Measurements from ENCODE around the gene DDX4.
"Not testable (repeated sequence)": the region's sequence is repeated elsewhere in the genome, so short reads cannot be mapped to it uniquely, and the experiment has no call there.

The DDX4 gene

DNA sequence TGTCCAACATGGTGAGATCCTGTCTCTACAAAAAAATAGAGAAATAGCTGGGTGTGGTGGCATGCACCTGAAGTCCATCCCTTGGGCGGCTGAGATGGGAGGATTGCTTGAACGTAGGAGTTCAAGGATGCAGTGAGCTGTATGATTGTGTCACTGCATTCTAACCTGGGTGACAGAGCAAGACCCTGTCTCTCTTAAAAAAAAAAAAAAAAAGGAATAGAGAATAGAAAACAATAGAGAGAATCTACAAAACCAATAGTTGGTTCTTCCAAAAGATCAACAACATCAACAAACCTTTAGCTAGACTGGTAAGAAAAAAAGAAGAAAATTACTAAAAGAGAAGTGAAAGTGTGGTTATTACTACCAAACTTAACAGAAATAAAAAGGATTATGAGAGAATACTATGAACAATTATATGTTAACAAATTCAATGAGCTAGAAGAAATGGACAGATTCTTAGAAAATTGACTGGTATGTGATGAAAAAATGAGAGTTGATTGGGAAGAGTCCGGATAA, 17.6 kb upstream of the DDX4 start:
- in situ Hi-C loops (cut with HindIII; ENCODE audit: low sequenced_read_pairs), result no loop called here

DNA sequence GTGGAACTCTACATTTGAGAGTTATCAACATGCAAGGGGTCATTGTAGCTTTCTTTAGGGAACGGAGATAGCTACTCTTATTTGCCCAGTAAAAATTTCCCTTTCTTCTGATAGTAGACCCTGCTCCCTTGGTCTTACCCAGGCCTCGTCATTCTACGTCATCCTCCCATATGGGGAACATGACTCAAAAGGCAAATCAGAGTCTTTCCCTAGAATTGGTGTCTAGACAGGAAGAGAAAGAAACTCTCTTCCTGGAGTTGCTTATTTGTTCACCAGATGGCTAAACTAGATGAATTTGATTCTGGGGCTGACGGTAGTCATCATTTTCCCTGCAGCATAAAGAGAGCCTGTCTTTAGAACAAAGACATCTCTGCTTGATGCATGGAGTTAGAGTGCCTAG, 13.6 kb upstream of the DDX4 start:
- in situ Hi-C loops (cut with HindIII; ENCODE audit: low sequenced_read_pairs), result no loop called here

- in situ Hi-C loops (cut with HindIII; ENCODE audit: low sequenced_read_pairs), result no loop called here
These were observed 6.0 kb upstream of the DDX4 start for GRCh38 chr5:55731848-55732247.

GRCh38 chr5:55732585-55732984, 5.3 kb upstream of the DDX4 start:
- in situ Hi-C loops (cut with HindIII; ENCODE audit: low sequenced_read_pairs), result no loop called here

GRCh38 chr5:55734658-55735057, 3.2 kb upstream of the DDX4 start:
- in situ Hi-C loops (cut with HindIII; ENCODE audit: low sequenced_read_pairs), result no loop called here

GRCh38 chr5:55742778-55743177, 4.9 kb downstream of the DDX4 start:
- in situ Hi-C loops (cut with HindIII; ENCODE audit: low sequenced_read_pairs), result no loop called here

DNA sequence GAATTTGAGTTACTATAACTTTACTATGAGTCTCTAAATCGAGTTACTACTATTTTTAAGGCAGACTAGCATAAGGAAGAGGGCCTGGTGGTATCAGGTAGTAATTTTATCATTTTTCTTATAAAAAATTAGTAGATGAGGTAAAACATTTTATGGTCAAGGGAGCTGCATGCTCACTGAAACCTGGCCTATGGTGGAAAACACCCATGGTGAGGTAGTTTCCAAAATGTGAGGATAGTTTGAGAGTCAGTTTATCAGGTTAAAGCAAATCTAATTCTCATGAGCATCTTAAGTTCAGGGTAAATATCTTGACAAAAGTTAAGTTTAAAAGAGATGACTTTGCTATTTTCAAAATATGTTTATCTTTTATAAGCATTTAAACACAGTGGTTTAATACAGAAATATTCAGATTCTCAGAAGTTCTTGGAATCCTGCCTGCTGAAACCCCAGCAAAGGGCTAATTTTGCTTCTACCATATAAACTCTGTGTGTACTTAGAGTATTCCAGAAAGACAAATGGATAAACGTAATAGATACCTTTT, 10.0 kb downstream of the DDX4 start:
- in situ Hi-C loops (cut with HindIII; ENCODE audit: low sequenced_read_pairs), result no loop called here

DNA sequence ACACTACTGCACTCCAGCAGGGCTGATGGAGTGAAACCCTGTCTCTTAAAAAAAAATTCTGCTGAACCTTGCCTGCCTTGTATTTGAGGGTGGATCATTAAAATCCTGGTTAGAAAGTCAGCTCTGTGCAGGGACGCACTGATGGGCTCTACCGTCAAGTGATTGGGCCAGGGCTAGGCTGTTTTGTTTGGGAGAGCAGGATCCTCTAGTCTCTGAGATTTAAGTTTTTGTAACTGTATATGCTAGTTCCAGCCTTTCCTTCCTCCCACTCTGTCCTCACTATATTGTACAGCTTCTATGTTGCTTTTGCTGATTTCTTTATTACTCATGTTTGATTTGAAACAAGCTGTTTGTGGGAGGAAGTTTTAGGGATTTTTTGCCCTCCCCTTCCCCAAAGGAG, 11.5 kb downstream of the DDX4 start:
- in situ Hi-C loops (cut with HindIII; ENCODE audit: low sequenced_read_pairs), result no loop called here

- in situ Hi-C loops (cut with HindIII; ENCODE audit: low sequenced_read_pairs), result no loop called here
These were observed 12.2 kb downstream of the DDX4 start for GRCh38 chr5:55750063-55750462.

DNA sequence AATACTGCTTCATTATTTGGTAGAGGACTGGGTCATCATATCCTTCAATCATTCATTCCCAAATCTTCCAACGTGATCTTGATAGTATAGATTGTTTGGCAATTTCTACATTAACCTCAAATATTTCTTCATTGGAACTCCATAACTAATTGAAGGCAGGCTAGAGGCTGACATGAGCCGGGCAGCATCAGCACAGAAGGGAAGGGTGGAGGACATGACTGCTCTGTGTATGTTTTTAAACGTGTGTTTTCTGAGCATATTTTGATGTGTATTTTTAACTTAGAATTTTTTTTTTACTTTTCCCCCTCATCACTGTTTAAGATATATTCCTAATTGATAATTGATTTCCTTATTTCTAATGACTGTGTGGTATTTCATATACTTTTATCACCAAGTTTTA, 12.6 kb downstream of the DDX4 start:
- in situ Hi-C loops (cut with HindIII; ENCODE audit: low sequenced_read_pairs), result no loop called here

- in situ Hi-C loops (cut with HindIII; ENCODE audit: low sequenced_read_pairs), result no loop called here
These were observed 20.4 kb downstream of the DDX4 start for GRCh38 chr5:55758231-55758630.

- in situ Hi-C loops (cut with HindIII; ENCODE audit: low sequenced_read_pairs), result no loop called here
These were observed 20.9 kb downstream of the DDX4 start for GRCh38 chr5:55758714-55759113.

DNA sequence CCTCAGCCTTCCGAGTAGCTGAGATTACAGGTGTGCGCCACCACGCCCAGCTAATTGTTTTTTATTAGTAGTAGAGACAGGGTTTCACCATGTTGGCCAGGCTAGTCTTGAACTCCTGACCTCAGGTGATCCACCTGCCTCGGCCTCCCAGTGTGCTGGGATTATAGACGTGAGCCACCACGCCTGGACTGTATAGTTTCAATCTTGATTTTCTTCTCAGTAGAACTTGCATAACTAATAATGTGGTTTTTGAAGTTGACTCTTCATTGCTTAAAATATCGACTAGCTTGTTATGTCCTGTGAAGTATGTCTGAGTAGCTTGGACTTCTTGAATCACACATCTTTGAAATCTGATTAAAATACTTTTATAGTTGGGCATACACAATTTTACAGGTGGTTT, 23.9 kb downstream of the DDX4 start:
- in situ Hi-C loops (cut with HindIII; ENCODE audit: low sequenced_read_pairs), result not testable (repeated sequence)

GRCh38 chr5:55763746-55764420, 26.0 kb downstream of the DDX4 start:
- in situ Hi-C loops (cut with HindIII; ENCODE audit: low sequenced_read_pairs), result no loop called here

GRCh38 chr5:55768279-55768678, 30.4 kb downstream of the DDX4 start:
- in situ Hi-C loops (cut with HindIII; ENCODE audit: low sequenced_read_pairs), result no loop called here

DNA sequence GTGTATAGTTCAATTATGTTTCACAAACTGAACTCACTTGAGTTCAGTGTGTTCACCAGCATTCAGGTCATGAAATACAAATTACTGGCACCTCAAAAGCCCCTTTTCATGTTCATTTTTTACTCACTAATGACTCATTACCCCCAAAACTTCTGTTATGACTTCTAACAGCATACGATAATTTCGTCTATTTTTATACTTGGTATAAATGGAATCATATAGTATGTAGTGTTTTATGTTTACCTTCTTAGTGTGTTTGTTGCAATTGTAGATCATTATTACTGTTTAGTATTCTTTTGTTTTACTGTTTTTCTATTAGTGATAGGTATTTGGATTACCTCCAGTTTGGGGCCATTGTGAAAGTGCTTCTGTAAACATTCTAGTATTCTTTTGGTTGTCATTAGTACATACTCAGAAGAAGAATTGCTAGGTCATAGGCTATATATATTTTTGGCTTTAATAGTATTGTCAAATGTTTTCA, 33.4 kb downstream of the DDX4 start:
- in situ Hi-C loops (cut with HindIII; ENCODE audit: low sequenced_read_pairs), result no loop called here

DNA sequence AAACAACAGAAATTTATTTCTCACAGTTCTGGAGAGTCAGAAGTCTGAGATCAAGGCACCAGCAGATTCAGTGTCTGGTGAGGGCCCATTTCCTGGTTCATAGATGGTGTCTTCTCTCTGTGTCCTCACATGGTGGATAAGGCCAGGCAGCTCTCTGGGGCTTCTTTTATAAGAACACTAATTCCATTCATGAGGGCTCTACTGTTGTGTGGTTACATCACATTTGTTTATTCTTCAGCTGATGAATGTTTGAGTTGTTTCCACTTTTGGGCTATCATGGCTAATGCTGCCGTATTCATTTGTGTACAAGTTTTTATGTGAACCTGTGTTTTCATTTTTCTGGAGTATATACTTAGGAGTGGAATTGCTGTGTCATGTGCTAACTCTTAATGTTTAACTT, 35.2 kb downstream of the DDX4 start:
- in situ Hi-C loops (cut with HindIII; ENCODE audit: low sequenced_read_pairs), result no loop called here

DNA sequence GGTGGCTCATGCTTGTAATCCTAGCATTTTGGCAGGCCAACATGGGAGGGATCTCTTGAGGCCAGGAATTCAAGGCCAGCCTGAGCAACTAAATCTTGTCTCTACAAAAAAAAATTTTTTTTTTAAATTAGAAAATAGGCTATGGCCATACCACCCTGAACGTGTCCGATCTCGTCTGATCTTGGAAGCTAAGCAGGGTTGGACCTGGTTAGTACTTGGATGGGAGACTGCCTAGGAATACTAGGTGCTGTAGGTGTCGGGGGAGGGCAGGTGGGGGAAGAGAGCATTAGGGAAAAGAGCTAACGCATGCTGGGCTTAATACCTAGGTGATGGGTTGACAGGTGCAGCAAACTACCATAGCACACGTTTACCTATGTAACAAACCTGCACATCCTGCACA, 39.5 kb downstream of the DDX4 start:
- in situ Hi-C loops (cut with HindIII; ENCODE audit: low sequenced_read_pairs), result no loop called here

DNA sequence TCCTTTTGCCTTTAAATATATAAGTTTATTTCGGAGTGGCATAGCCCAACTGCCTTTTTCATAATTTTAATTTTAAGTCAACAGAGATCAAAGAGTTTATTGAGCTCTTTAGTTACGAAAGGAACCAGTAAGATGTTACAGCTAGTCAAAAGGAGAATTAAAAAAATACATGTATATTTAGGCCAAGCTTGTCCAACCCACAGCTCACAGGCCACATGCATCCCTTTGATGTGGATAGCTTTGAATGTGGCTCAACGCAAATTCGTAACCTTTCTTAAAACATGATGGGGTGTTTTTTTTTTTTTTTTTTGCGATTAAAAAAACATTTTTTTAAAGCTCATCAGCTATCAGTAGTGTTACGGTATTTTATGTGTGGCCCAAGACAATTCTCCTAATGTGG, 63.1 kb downstream of the DDX4 start:
- in situ Hi-C loops (cut with HindIII; ENCODE audit: low sequenced_read_pairs), result no loop called here

GRCh38 chr5:55808814-55809213, 71.0 kb downstream of the DDX4 start:
- in situ Hi-C loops (cut with HindIII; ENCODE audit: low sequenced_read_pairs), result not testable (repeated sequence)

DNA sequence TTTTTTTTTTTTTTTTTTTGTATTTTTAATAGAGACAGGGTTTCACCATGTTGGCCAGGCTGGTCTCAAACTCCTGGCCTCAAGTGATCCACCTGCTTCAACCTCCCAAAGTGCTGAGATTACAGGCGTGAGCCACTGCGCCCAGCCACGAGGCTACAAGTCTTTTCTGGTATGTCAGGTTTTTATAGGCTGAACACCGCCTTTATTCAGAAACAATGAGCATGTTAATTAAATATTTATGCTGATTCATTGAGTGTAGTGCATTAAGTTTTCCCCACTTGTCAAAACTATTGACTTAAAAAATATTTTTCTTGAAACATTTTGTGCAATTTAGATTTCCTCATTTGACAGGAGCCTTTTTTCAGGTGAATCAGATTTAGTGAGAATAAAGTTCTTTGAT, 78.1 kb downstream of the DDX4 start:
- in situ Hi-C loops (cut with HindIII; ENCODE audit: low sequenced_read_pairs), result not testable (repeated sequence)

- in situ Hi-C loops (cut with HindIII; ENCODE audit: low sequenced_read_pairs), result no loop called here
These were observed 78.5 kb downstream of the DDX4 start for GRCh38 chr5:55816342-55816741.

- in situ Hi-C loops (cut with HindIII; ENCODE audit: low sequenced_read_pairs), result no loop called here
These were observed 79.2 kb downstream of the DDX4 start for GRCh38 chr5:55817030-55817429.

Measured in endothelial cell of hepatic sinusoid (primary cell).